OCI-LY1 (cell line): Measurements from ENCODE around the gene RAD51B.

Source experiments
- EZH2 ChIP-seq: fragments of 200-600 bp; sonication (generic), shearing (Covaris generic); IDR thresholded peaks from 2 replicates; pipeline ENCODE4 v1.8.0; 2017; ENCODE audit warnings: borderline replicate concordance, mixed run types, mild to moderate bottlenecking, antibody characterized with exemption, low read length, moderate library complexity, mixed read lengths
- TF ChIP-seq, protein P1 (sequence below): fragments of 200-600 bp; sonication (generic), shearing (Covaris generic); IDR thresholded peaks from 2 replicates; pipeline ENCODE4 v1.5.1; 2017; ENCODE audit warnings: mild to moderate bottlenecking, antibody characterized with exemption, low read length, moderate library complexity, mixed read lengths

DNA sequence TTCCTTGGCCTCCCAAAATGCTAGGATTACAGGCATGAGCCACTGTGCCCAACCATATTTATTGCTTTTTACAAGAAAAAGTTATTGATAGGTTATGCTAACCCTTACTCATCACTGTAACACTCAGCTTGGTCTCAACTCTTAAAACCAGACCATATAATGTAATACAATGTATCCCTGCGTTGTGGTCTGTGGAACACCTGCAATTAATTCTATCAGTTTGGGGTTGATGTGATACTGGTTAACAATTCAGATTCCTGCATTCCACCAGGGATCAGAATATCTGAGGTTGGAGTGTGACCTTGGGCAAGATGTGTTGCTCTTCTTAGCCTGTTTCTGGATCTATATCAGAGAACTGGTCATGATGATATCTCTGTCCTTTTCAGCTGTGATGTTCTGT, 419.0 kb downstream of the RAD51B start:
- TF ChIP-seq, protein P1, sequence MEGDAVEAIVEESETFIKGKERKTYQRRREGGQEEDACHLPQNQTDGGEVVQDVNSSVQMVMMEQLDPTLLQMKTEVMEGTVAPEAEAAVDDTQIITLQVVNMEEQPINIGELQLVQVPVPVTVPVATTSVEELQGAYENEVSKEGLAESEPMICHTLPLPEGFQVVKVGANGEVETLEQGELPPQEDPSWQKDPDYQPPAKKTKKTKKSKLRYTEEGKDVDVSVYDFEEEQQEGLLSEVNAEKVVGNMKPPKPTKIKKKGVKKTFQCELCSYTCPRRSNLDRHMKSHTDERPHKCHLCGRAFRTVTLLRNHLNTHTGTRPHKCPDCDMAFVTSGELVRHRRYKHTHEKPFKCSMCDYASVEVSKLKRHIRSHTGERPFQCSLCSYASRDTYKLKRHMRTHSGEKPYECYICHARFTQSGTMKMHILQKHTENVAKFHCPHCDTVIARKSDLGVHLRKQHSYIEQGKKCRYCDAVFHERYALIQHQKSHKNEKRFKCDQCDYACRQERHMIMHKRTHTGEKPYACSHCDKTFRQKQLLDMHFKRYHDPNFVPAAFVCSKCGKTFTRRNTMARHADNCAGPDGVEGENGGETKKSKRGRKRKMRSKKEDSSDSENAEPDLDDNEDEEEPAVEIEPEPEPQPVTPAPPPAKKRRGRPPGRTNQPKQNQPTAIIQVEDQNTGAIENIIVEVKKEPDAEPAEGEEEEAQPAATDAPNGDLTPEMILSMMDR = no peak
- TF ChIP-seq EZH2 = no peak
